ENCODE results near the gene UVSSA. TPM values are rescaled to one million over a fixed set of nuclear protein-coding genes. Genes with fewer than 3 reads are reported as not detected.

UVSSA gene
- total RNA-seq, 2 donors from 2014 or later = 23.0 to 25.8 TPM

- DNase-seq = no peak
- Mint-ChIP-seq H3K4me1 (ENCODE audit: low read depth) (no peaks in the 10 kb centered on the region), H3K36me3 (ENCODE audit: insufficient read depth in 2 of 2) (peaks cover 0 to 2% of the 10 kb centered on the region in 2 donors), H3K27ac (no peak overlapping the region), H3K27me3 (ENCODE audit: low read depth) (no peaks in the 10 kb centered on the region), H3K4me3 (no peak overlapping the region), H3K9me3 (no peaks in the 10 kb centered on the region)
- ATAC-seq (replicated peaks in 1 of 2) = no peak
Measured at GRCh38 chr4:1361431-1361830, 14.4 kb downstream of the UVSSA start.

GRCh38 chr4:1362046-1362445 lies 15.0 kb downstream of the UVSSA start:
- Mint-ChIP-seq H3K27me3 (ENCODE audit: low read depth) (no peaks in the 10 kb centered on the region), H3K4me1 (ENCODE audit: low read depth) (no peaks in the 10 kb centered on the region), H3K4me3 (no peak overlapping the region), H3K9me3 (no peaks in the 10 kb centered on the region), H3K27ac (peak overlapping the region; percentile 54), H3K36me3 (ENCODE audit: insufficient read depth in 2 of 2) (peaks cover 0 to 2% of the 10 kb centered on the region in 2 donors)
- ATAC-seq (replicated peaks in 1 of 2) (no peak), DNase-seq (no peak)

- Mint-ChIP-seq H3K27me3 (ENCODE audit: low read depth) (no peaks in the 10 kb centered on the region), H3K4me1 (ENCODE audit: low read depth) (no peaks in the 10 kb centered on the region), H3K36me3 (ENCODE audit: insufficient read depth in 2 of 2) (peaks cover 0 to 2% of the 10 kb centered on the region in 2 donors), H3K9me3 (no peaks in the 10 kb centered on the region), H3K27ac (no peak overlapping the region), H3K4me3 (no peak overlapping the region)
- DNase-seq (no peak), ATAC-seq (replicated peaks in 1 of 2) (no peak)
Measured at GRCh38 chr4:1362521-1362920, 15.5 kb downstream of the UVSSA start.

GRCh38 chr4:1363513-1363912 lies 16.5 kb downstream of the UVSSA start:
- Mint-ChIP-seq H3K4me1 (ENCODE audit: low read depth) (no peaks in the 10 kb centered on the region), H3K27me3 (ENCODE audit: low read depth) (no peaks in the 10 kb centered on the region), H3K4me3 (no peak overlapping the region), H3K36me3 (ENCODE audit: insufficient read depth in 2 of 2) (peaks cover 0 to 2% of the 10 kb centered on the region in 2 donors), H3K9me3 (no peaks in the 10 kb centered on the region), H3K27ac (no peak overlapping the region)
- DNase-seq = no peak
- no peak for ATAC-seq (replicated peaks in 1 of 2)

GRCh38 chr4:1364217-1364616 lies 17.2 kb downstream of the UVSSA start:
- H3K4me1 Mint-ChIP-seq (ENCODE audit: low read depth) = no peaks in the 10 kb centered on the region
- no peak overlapping the region for H3K27ac Mint-ChIP-seq
- DNase-seq = no peak
- no peaks in the 10 kb centered on the region for H3K9me3 Mint-ChIP-seq
- H3K4me3 Mint-ChIP-seq = no peak overlapping the region
- no peaks in the 10 kb centered on the region for H3K27me3 Mint-ChIP-seq (ENCODE audit: low read depth)
- no peak for ATAC-seq (replicated peaks in 1 of 2)
- peaks cover 0 to 2% of the 10 kb centered on the region in 2 donors for H3K36me3 Mint-ChIP-seq (ENCODE audit: insufficient read depth in 2 of 2)

- Mint-ChIP-seq H3K36me3 (ENCODE audit: insufficient read depth in 2 of 2) (peaks cover 0 to 2% of the 10 kb centered on the region in 2 donors), H3K4me1 (ENCODE audit: low read depth) (no peaks in the 10 kb centered on the region), H3K27me3 (ENCODE audit: low read depth) (no peaks in the 10 kb centered on the region), H3K27ac (no peak overlapping the region), H3K9me3 (no peaks in the 10 kb centered on the region), H3K4me3 (no peak overlapping the region)
- ATAC-seq (replicated peaks in 1 of 2) = no peak
- no peak for DNase-seq
Measured at GRCh38 chr4:1364748-1365147, 17.7 kb downstream of the UVSSA start.

- ATAC-seq (replicated peaks in 1 of 2) = no peak
- peaks cover 0 to 2% of the 10 kb centered on the region in 2 donors for H3K36me3 Mint-ChIP-seq (ENCODE audit: insufficient read depth in 2 of 2)
- H3K4me1 Mint-ChIP-seq (ENCODE audit: low read depth) = no peaks in the 10 kb centered on the region
- no peak overlapping the region for H3K27ac Mint-ChIP-seq
- no peaks in the 10 kb centered on the region for H3K27me3 Mint-ChIP-seq (ENCODE audit: low read depth)
- no peak overlapping the region for H3K4me3 Mint-ChIP-seq
- no peaks in the 10 kb centered on the region for H3K9me3 Mint-ChIP-seq
- DNase-seq = no peak
Measured at GRCh38 chr4:1365271-1366178, 18.5 kb downstream of the UVSSA start.

GRCh38 chr4:1366371-1367229 lies 19.6 kb downstream of the UVSSA start:
- no peak overlapping the region for H3K4me3 Mint-ChIP-seq
- H3K9me3 Mint-ChIP-seq = no peaks in the 10 kb centered on the region
- H3K36me3 Mint-ChIP-seq (ENCODE audit: insufficient read depth in 2 of 2) = peaks cover 0 to 2% of the 10 kb centered on the region in 2 donors
- no peaks in the 10 kb centered on the region for H3K27me3 Mint-ChIP-seq (ENCODE audit: low read depth)
- H3K4me1 Mint-ChIP-seq (ENCODE audit: low read depth) = no peaks in the 10 kb centered on the region
- ATAC-seq (replicated peaks in 1 of 2) (no peak), DNase-seq (no peak)
- H3K27ac Mint-ChIP-seq = no peak overlapping the region

- Mint-ChIP-seq H3K9me3 (no peaks in the 10 kb centered on the region), H3K36me3 (ENCODE audit: insufficient read depth in 2 of 2) (peaks cover 0 to 2% of the 10 kb centered on the region in 2 donors), H3K4me1 (ENCODE audit: low read depth) (no peaks in the 10 kb centered on the region)
Measured at GRCh38 chr4:1367230-1367935, 20.4 kb downstream of the UVSSA start.

GRCh38 chr4:1367936-1368289 lies 20.9 kb downstream of the UVSSA start:
- Mint-ChIP-seq H3K27me3 (ENCODE audit: low read depth) (no peaks in the 10 kb centered on the region), H3K36me3 (ENCODE audit: insufficient read depth in 2 of 2) (peaks cover 0 to 4% of the 10 kb centered on the region in 2 donors), H3K4me1 (ENCODE audit: low read depth) (no peaks in the 10 kb centered on the region), H3K4me3 (no peak overlapping the region), H3K9me3 (no peaks in the 10 kb centered on the region), H3K27ac (no peak overlapping the region)
- DNase-seq (no peak), ATAC-seq (replicated peaks in 1 of 2) (no peak)

More at GRCh38 chr4:1367230-1367935, 20.4 kb downstream of the UVSSA start:
- Mint-ChIP-seq H3K27ac (no peak overlapping the region), H3K4me3 (no peak overlapping the region), H3K27me3 (ENCODE audit: low read depth) (no peaks in the 10 kb centered on the region)
- ATAC-seq (replicated peaks in 1 of 2) (no peak), DNase-seq (no peak)

- no peaks in the 10 kb centered on the region for H3K9me3 Mint-ChIP-seq
- ATAC-seq (replicated peaks in 1 of 2) (no peak), DNase-seq (no peak)
- H3K4me3 Mint-ChIP-seq = no peak overlapping the region
- no peaks in the 10 kb centered on the region for H3K4me1 Mint-ChIP-seq (ENCODE audit: low read depth)
- H3K27ac Mint-ChIP-seq = no peak overlapping the region
- H3K36me3 Mint-ChIP-seq (ENCODE audit: insufficient read depth in 2 of 2) = peaks cover 0 to 4% of the 10 kb centered on the region in 2 donors
- no peaks in the 10 kb centered on the region for H3K27me3 Mint-ChIP-seq (ENCODE audit: low read depth)
Measured at GRCh38 chr4:1368421-1369090, 21.5 kb downstream of the UVSSA start.

- H3K4me1 Mint-ChIP-seq (ENCODE audit: low read depth) = no peaks in the 10 kb centered on the region
- no peak for DNase-seq
- H3K4me3 Mint-ChIP-seq = no peak overlapping the region
- ATAC-seq (replicated peaks in 1 of 2) = no peak
- H3K27me3 Mint-ChIP-seq (ENCODE audit: low read depth) = no peaks in the 10 kb centered on the region
- H3K36me3 Mint-ChIP-seq (ENCODE audit: insufficient read depth in 2 of 2) = peaks cover 0 to 4% of the 10 kb centered on the region in 2 donors
- H3K27ac Mint-ChIP-seq = no peak overlapping the region
- no peaks in the 10 kb centered on the region for H3K9me3 Mint-ChIP-seq
Measured at GRCh38 chr4:1369091-1369450, 22.1 kb downstream of the UVSSA start.
